Stimulated activated CD4-positive, alpha-beta T cell treated with anti-CD3 and anti-CD28 coated beads, Interleukin-1b, Interleukin-23, amount 100 ng/mL, for 24 hours (primary cell): Measurements from ENCODE around the gene ZNF839.
"Not testable (repeated sequence)": the region's sequence is repeated elsewhere in the genome, so short reads cannot be mapped to it uniquely, and the experiment has no call there.

Experiments
- DNase-seq, 4 experiments: peaks; one replicate each; pipeline ENCODE4 v3.0.0-alpha.2; 2020; ENCODE audit warnings: low read depth in 4 of 4, low spot score in 1 of 4

Gene ZNF839

DNA sequence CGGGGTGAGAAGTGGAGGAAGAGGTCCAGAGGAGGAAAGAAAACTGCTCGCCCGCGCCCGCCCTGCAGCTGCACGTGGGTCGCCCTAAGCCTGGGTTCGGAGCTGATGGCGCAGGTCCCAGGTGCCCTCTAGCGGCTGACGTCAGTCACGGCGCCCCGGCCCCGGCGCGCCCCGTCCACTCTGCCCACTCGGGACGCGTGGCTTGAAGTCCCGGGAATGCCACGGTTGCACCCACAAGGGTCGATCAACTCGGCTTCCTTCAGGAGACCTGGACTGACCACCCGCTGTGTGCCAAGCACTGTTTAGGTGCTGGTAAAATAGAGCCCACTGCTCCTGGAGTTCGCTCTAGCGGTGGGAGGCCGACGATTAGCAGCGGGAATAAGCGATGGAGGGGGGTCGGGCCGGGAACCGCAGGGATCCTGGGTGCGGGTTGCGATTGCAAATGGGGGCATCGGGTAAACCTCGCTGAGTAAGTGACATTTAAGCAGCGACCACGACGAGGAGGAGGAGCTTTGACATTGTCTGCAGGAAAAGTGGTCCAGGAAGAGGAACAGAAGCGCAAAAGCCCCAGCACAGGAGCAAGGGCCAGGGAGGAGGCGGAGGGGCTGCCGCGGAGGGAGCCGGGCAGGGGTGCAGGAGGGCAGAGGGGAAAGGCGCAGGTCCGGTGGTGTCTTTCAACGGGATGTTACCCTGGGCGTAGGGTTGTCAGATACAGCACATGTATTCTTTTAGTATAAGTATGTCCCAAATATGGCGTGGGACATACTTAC lies 5.1 kb upstream of the ZNF839 start:
- DNase-seq: peak; percentile 57 to 77 (median 68)

GRCh38 chr14:102315121-102315520 lies 4.4 kb upstream of the ZNF839 start:
- no peak for DNase-seq

GRCh38 chr14:102316338-102316742 lies 3.2 kb upstream of the ZNF839 start:
- no peak for DNase-seq

- DNase-seq: peak; percentile 77 to 96 (median 92)
Observed at GRCh38 chr14:102316743-102317563, 2.6 kb upstream of the ZNF839 start.

DNA sequence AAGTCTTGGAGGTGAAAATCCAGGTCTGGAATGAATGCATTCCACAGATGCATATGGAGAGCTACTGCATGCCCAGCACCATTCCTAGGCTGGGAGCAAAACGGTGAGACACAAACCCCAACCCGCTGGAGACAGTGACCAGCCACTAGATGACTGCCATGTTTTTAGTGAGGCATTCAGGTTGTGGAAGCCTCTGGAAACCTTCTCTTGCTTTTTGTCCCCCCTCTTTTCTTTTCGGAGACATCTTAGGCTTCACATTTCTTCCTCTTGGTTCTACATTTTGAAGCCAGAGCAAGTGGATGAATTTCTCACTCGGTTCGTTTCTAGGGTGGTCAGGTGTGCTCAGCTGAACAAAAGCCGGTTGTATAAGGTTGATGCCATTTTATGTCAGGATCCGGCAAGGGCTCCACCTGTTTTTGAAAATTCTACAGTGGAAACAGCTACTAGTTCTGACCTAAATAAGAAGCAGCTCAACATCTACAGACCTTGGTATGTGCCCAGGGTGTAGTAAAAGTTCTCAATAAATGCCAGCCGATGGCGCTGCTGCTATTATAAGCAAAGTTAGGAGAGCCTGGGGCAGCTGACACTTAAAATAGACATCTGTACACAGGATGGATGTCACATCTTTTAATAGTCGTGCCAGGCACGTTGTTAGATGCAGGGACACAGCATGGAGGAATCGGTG lies 1.8 kb upstream of the ZNF839 start:
- DNase-seq: no peak

- no peak for DNase-seq
Observed at GRCh38 chr14:102318781-102319276, 717 bp upstream of the ZNF839 start.

DNA sequence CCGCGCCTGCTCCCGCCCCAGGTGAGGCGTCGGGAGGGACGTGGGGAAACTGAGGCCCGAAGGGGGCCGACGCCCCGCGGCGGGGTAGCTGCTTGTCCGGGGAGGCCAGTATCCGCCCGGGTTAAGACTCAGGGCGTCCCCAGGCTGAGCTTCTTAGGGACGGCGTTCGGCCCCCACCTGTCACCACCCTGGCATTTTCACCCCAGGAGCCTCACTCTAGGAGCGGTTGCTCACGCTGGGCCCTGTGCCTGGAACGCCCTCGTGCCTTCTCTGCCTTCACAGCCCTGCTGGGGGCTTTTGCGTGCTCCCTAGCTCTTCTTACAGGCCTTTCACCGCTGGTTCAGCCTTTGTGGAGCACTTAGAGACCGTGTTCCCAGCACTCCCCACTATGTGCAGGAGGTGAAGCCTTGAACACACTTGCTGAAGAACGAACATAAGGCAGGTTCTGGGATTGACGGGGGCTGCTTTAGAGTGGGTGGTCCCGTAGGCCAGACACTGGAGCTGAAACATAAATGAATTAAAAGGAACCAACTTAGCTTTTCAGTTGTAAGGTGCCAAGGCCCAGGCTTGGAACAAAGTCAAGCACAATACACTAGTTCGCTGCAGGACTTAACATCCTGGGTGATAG lies 601 bp downstream of the ZNF839 start:
- peak in 1 of 4 experiments; percentile 9 for DNase-seq

DNA sequence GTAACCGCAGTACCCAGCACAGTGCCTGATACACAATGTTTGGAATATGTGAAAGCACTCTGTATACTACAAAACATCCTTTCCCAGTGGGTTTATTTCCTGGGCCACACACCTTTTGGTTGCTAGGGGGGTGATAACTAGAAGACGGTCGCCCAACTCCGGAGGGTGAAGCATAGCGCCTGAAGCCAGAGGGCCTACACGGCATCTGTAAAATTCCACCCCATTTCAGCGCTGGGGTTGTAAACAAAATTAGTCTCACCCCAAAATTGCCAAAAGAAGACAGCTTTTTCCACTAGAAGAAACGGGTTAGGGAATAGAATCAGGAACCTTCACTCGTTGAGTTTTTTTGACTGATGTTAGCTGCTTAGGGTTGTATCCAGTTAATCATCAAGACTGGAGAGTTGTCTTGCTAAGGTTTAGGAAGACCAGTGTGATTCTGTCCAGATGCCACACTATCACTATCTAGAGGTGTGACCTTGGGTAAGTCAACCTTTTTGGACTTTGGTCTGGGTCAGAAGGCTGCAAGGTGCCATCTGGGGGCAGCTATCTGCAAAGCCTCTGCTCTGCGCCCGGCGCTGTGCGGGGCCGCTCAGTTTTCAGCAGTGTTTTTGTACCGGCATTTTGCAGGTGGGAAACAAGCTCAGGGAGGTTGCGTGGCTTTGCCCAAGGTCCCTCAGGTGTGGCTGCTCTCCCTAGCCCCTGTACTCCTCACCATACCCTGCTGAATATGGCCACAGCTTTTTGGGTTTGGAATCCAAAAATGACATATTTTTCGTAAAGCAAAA lies 1.3 kb downstream of the ZNF839 start:
- no peak for DNase-seq

GRCh38 chr14:102321456-102322422 lies 2.2 kb downstream of the ZNF839 start:
- no peak for DNase-seq

DNA sequence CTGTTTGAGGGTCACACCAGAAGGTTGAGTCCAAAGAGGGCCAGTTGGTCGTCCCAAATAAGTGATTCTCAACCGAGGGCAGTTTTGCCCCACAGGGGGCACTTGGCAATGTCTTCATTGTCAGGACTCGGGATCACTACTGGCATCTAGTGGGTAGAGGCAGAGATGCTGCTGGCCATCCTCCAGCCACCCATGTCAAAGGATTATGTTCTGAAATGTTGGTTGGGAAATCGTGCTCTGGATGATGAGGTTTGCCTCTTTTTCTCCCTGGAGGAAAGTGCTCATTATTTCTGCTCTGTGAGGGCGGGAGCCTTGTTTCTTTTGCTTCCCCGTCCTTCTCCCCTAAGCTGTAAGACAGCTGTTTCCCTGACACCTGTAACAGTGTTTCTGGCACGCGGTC lies 3.6 kb downstream of the ZNF839 start:
- no peak for DNase-seq

GRCh38 chr14:102325791-102326345 lies 6.3 kb downstream of the ZNF839 start:
- no peak for DNase-seq

- DNase-seq: no peak
Observed at GRCh38 chr14:102326583-102326982, 7.0 kb downstream of the ZNF839 start.

DNA sequence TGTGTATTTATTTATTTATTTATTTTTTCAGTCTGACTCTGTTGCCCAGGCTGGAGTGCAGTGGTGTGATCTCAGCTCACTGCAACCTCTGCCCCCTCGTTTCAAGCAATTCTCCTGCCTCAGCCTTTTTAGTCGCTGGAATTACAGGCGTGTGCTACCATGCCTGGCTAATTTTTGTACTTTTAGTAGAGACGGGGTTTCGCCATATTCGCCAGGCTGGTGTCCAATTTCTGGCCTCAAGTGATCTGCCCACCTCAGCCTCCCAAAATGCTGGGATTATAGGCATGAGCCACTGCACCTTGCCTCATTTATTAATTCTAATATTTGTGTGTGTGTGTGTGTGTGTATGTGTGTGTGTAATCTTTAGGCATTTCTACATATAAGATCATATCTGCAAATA lies 9.8 kb downstream of the ZNF839 start:
- not testable (repeated sequence) for DNase-seq

- DNase-seq: no peak
Observed at GRCh38 chr14:102330806-102331205, 11.3 kb downstream of the ZNF839 start.

DNA sequence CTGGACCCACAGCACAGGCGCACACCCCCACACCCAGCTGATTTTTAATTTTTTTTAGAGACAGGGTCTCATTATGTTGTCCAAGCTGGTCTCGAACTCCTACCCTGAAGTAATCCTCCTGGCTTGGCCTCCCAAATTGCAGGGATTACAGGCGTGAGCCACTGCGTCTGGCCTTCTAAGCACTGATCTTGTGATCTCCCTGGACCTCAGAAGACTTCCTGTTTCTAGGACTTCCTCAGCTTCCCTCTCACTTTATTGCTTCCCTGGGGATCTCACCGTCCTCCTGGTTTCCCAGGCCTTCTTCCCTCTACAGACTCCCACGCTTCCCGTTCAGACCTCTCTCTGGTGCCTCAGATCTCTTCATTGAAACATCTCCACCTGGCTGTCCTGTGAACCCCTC lies 13.8 kb downstream of the ZNF839 start:
- DNase-seq: no peak

GRCh38 chr14:102333795-102334705 lies 14.5 kb downstream of the ZNF839 start:
- no peak for DNase-seq

- no peak for DNase-seq
Observed at GRCh38 chr14:102335163-102335562, 15.6 kb downstream of the ZNF839 start.

DNA sequence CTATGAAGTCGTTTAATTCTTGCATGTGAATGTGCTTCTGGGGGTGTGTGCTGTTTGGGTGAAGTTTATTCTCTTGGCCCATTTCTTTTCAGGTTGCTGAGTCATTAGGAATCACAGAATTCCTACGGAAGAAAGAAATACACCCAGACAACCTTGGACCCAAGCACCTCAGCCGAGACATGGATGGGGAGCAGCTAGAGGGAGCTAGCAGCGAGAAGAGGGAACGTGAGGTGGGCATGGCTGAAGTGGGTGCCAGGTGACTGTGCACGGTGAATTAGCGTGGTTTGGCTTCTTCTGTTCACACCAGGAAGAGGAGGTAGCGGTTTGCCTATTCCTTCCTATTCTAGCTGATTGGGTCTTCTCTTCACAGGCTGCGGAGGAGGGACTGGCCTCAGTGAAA lies 19.2 kb downstream of the ZNF839 start:
- no peak for DNase-seq
